HG03354 (cell line): ENCODE results near the gene GPR137C.

Experiments
- ATAC-seq: cut with Tn5 transposase; IDR thresholded peaks from one replicate; pipeline ENCODE4 v1.9.1; 2021; ENCODE audit warnings: mild to moderate bottlenecking; ENCODE audit not compliant: unreplicated experiment, poor library complexity, severe bottlenecking

GPR137C gene, protein sequence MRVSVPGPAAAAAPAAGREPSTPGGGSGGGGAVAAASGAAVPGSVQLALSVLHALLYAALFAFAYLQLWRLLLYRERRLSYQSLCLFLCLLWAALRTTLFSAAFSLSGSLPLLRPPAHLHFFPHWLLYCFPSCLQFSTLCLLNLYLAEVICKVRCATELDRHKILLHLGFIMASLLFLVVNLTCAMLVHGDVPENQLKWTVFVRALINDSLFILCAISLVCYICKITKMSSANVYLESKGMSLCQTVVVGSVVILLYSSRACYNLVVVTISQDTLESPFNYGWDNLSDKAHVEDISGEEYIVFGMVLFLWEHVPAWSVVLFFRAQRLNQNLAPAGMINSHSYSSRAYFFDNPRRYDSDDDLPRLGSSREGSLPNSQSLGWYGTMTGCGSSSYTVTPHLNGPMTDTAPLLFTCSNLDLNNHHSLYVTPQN

GRCh38 chr14:52552063-52552988 lies at the start of gene GPR137C, which contains the start of gene TXNDC16:
TSS of gene GPR137C (plus strand) at chr14:52552836. CDS start at chr14:52553148, 312 bp downstream.
TSS of gene TXNDC16 (minus strand) at chr14:52552505. CDS start at chr14:52543557, 8,948 bp downstream.
- ATAC-seq: peak; percentile 90

- ATAC-seq: no peak
These were observed 39.4 kb upstream of the GPR137C start for GRCh38 chr14:52513249-52513648.

DNA sequence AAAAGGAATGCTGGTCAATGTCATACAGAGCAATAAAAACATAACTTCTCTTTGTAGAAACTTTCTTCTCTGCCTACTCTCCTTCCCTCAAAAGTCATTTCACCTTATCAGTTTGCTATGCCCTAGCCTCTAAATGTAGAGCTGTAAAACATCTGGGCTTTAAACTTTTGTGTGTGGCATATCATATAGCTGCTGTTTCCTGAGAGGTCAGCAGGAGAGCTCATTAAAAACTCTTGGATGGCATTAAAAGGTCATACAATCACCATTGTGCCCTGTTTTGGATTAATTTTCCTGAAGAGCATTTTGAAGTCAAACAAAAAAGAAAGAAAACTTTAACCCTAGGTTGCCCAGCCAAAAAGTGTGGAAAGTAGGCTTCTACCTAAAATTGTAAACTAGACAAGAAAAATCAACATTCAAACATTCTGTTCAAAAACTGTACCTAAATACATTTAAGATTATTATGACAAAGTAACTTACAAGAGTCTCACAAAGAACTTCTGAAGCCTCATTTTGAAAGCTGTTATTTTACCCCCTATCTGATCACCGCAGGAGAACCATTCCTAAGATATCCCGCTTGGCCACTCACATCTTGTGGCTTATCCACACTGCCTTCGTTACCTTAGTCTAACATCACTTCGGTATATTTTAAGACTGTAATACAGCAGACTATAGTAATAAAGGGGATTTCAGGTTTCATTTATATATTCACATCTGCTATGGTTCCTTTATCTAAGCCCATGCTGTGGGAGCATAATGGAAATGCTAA lies 38.4 kb upstream of the GPR137C start:
- no peak for ATAC-seq

GRCh38 chr14:52522033-52522432 lies 30.6 kb upstream of the GPR137C start:
- no peak for ATAC-seq

DNA sequence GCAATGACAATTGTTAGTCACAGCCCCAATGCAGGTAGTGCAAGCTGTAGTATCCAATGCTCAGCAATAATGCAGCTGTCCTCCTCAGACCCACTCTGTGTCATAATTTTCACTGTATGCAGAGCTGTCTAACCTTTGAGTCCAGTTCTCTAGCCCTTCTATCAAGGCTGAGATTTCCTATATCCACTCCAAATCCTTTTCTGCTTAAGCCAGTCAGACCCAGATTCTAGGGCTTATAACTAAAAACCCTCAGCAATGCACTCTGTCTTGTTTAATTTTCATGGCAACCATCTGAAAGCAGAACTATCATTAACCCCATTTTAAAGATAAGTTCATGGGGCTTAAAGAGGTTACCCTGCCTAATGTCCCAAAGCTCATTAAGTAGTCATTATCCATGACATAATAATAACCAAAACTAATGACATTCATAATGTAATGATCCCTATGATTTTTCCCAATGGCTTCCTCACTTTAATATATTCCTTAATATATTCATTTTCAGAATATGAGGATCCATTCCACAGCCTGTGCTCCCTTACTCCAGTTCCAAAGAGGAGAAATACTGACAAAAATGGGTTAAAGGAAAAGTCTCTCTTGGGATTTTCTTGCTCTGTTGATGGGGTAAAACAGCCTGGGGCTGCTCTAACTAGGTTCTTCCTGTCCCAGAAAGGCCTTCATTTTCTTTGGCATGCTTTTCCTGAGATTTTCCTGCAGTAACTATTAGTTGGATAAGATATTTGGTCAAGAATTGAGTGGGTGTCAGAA lies 29.9 kb upstream of the GPR137C start:
- ATAC-seq: no peak

- no peak for ATAC-seq
These were observed 25.6 kb upstream of the GPR137C start for GRCh38 chr14:52527052-52527451.

GRCh38 chr14:52531481-52531880 lies 21.2 kb upstream of the GPR137C start:
- no peak for ATAC-seq

GRCh38 chr14:52536269-52536668 lies 16.4 kb upstream of the GPR137C start:
- no peak for ATAC-seq

- ATAC-seq: no peak
These were observed 14.0 kb upstream of the GPR137C start for GRCh38 chr14:52538623-52539022.

DNA sequence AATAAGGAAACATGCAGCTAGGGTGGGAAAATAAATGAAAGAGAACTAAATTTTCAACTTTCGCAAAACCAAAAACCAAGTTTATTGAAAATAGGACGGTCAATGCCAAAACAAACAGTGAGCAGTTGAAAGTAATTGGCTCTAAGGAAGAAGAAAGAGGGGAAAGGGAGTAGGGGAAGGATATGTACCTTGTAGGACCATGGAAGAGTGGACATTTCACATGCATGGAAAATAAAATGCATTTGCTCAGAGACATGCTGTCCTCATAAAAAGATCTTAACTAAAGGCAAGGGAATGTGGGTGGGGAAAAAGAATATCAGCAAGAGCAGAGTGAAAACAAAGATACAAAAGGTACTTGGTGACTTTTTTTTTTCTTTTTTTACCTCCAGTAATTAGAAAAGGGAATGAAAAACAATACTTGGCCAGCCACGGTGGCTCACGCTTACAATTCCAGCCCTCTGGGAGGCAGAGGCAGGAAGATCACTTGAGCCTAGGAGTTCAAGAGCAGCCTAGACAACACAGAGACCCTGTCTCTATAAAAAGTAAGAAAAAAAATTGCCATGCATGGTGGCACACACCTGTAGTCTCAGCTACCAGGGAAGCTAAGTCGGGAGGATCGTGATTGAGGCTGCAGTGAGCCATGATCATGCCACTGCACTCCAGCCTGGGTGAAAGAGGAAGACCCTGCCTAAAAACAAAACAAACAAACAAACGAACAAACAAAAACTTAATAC lies 6.9 kb upstream of the GPR137C start:
- ATAC-seq: no peak

- ATAC-seq: no peak
These were observed 6.3 kb upstream of the GPR137C start for GRCh38 chr14:52546318-52546670.

- ATAC-seq: no peak
These were observed 5.6 kb upstream of the GPR137C start for GRCh38 chr14:52547027-52547426.

DNA sequence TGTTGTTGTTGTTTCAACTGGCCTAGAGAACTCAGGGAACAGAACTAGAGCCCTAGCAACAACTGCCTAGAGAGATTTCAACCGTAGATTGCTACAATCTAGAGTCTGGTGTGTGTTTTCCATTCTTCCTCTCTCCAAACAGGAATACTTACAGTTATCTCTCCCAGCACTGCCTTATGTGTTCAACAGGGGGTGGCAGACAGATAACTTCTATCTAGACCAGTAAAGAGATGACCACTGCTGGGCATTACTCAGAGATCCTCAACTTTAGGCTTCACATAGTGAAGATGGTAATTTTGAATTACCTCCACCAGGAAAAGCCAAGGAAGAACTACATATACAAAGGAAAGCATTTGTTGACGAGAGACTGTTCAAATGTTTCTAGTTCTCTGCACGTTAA lies 5.1 kb upstream of the GPR137C start:
- no peak for ATAC-seq

GRCh38 chr14:52550661-52551060 lies 2.0 kb upstream of the GPR137C start:
- no peak for ATAC-seq

GRCh38 chr14:52551205-52551604 lies 1.4 kb upstream of the GPR137C start:
- ATAC-seq: no peak

GRCh38 chr14:52551696-52552062 lies 957 bp upstream of the GPR137C start:
- no peak for ATAC-seq

DNA sequence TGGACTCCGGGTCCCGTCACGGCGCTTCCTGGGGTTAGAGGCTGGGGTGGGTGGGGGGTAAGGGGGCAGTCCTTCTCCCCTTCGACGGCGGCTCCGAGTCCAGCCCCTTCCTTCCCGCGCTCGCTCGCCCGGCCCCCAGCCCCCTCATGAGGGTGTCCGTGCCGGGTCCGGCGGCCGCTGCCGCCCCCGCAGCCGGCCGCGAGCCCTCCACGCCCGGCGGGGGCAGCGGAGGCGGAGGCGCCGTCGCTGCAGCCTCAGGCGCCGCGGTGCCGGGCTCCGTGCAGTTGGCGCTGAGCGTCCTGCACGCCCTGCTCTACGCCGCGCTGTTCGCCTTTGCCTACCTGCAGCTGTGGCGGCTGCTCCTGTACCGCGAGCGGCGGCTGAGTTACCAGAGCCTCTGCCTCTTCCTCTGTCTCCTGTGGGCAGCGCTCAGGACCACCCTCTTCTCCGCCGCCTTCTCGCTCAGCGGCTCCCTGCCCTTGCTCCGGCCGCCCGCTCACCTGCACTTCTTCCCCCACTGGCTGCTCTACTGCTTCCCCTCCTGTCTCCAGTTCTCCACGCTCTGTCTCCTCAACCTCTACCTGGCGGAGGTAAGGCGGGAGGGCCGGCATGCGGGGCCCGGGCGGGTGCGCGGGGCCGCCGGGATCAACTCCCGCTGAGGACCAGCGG lies 500 bp downstream of the GPR137C start:
- peak; percentile 32 for ATAC-seq
